SK-N-SH (cell line): ENCODE data around the gene BARX1. TPM values are rescaled to one million over a fixed set of nuclear protein-coding genes. Genes with fewer than 3 reads are reported as not detected.

Experiments
- CTCF ChIA-PET: fragments of 300-600, 350-600 bp; formaldehyde crosslinking; extraction: SDS; loops from one replicate; lab custom pipeline; 2021; lab: Yijun Ruan, JAX
- POLR2A ChIA-PET: fragments of 350-600 bp; sonication (Branson Sonifier 250); formaldehyde crosslinking; extraction: SDS; loops from one replicate; lab custom pipeline; 2020; ENCODE audit warnings: antibody characterized with exemption, inconsistent platforms; lab: Yijun Ruan, JAX
- DNase-seq: peaks from one replicate; pipeline ENCODE4 v3.0.0; 2012
- H2AFZ ChIP-seq: fragments of 200-600 bp; sonication (generic); 2 replicates; pipeline ENCODE4 v1.8.1; 2016; ENCODE audit warnings: antibody characterized with exemption, mild to moderate bottlenecking, low read depth
- H3F3A ChIP-seq: fragments of 200-600 bp; sonication (generic); replicated peaks from 2 replicates; pipeline ENCODE3; 2016; ENCODE audit warnings: antibody characterized with exemption, mild to moderate bottlenecking; ENCODE audit not compliant: insufficient read depth
- H3K27ac ChIP-seq, 2 experiments: fragments of 200-500 bp in 1 of 2; fragments of 200-600 bp in 1 of 2; sonication (Bioruptor generic) in 1 of 2; sonication (generic), shearing (Covaris generic) in 1 of 2; 2 replicates each; pipeline versions ENCODE4 v1.5.1 to v1.6.1; 2014 to 2016; ENCODE audit warnings: low read depth in 2 of 2, inconsistent platforms in 1 of 2, low read length in 1 of 2, mild to moderate bottlenecking in 1 of 2, mixed read lengths in 1 of 2
- H3K27me3 ChIP-seq: fragments of 200-600 bp; sonication (generic), shearing (Covaris generic); 2 replicates; pipeline ENCODE4 v1.6.1; 2016; ENCODE audit warnings: mixed run types; ENCODE audit not compliant: insufficient read depth
- H3K36me3 ChIP-seq, 2 experiments: fragments of 200-500 bp in 1 of 2; fragments of 200-600 bp in 1 of 2; sonication (Bioruptor generic) in 1 of 2; sonication (generic) in 1 of 2; replicated peaks in 1 of 2; 2 replicates each; pipeline versions ENCODE3 to v1.5.1; 2014 to 2016; ENCODE audit warnings: low read length in 1 of 2, mild to moderate bottlenecking in 1 of 2; ENCODE audit not compliant: insufficient read depth in 2 of 2, control insufficient read depth in 1 of 2
- H3K4me1 ChIP-seq, 2 experiments: fragments of 200-500 bp in 1 of 2; fragments of 200-600 bp in 1 of 2; sonication (Bioruptor generic) in 1 of 2; sonication (generic), shearing (Covaris generic) in 1 of 2; 2 replicates each; pipeline versions ENCODE4 v1.5.1 to v1.6.1; 2014 to 2016; ENCODE audit warnings: low read depth in 1 of 2, low read length in 1 of 2, mixed run types in 1 of 2; ENCODE audit not compliant: insufficient read depth in 2 of 2, control insufficient read depth in 1 of 2
- H3K4me2 ChIP-seq: fragments of 200-600 bp; sonication (generic), shearing (Covaris generic); 2 replicates; pipeline ENCODE4 v1.6.1; 2017; ENCODE audit warnings: mixed run types
- H3K4me3 ChIP-seq, 2 experiments: fragments of 200-500 bp in 1 of 2; fragments of 200-600 bp in 1 of 2; sonication (Bioruptor generic) in 1 of 2; sonication (generic), shearing (Covaris generic) in 1 of 2; 2 replicates each; pipeline versions ENCODE4 v1.5.1 to v1.8.1; 2014 to 2016; ENCODE audit warnings: low read depth in 2 of 2, inconsistent platforms in 1 of 2, low read length in 1 of 2, mild to moderate bottlenecking in 1 of 2, mixed read lengths in 1 of 2, moderate library complexity in 1 of 2
- H3K79me2 ChIP-seq: fragments of 200-600 bp; sonication (generic); 2 replicates; pipeline ENCODE4 v1.8.1; 2017; ENCODE audit warnings: mild to moderate bottlenecking; ENCODE audit not compliant: insufficient read depth
- H3K9ac ChIP-seq: fragments of 200-600 bp; sonication (generic); 2 replicates; pipeline ENCODE4 v1.6.1; 2017; ENCODE audit warnings: mixed run types
- H3K9me2 ChIP-seq: fragments of 200-600 bp; sonication (generic); 2 replicates; pipeline ENCODE4 v1.6.1; 2017; ENCODE audit warnings: mixed run types
- H3K9me3 ChIP-seq: fragments of 200-600 bp; sonication (generic); 2 replicates; pipeline ENCODE4 v1.6.1; 2017; ENCODE audit warnings: mixed run types, mild to moderate bottlenecking, moderate library complexity
- H4K20me1 ChIP-seq: fragments of 200-600 bp; sonication (generic); 2 replicates; pipeline ENCODE4 v1.6.1; 2017; ENCODE audit warnings: mild to moderate bottlenecking, mixed run types; ENCODE audit not compliant: insufficient read depth
- ELF1 ChIP-seq: IDR thresholded peaks from 2 replicates; pipeline ENCODE4 v1.4.0; 2012
- EP300 ChIP-seq, 2 experiments: IDR thresholded peaks; 2 replicates each; pipeline versions ENCODE4 v1.4.0 to v1.6.1; 2012; ENCODE audit warnings: borderline replicate concordance in 1 of 2, low read depth in 1 of 2, low read length in 1 of 2
- FOSL2 ChIP-seq: IDR thresholded peaks from 2 replicates; pipeline ENCODE4 v1.4.0; 2012; ENCODE audit warnings: low read depth, mild to moderate bottlenecking, moderate library complexity, borderline replicate concordance
- GABPA ChIP-seq: IDR thresholded peaks from 2 replicates; pipeline ENCODE4 v1.4.0; 2012; ENCODE audit warnings: low read depth, mild to moderate bottlenecking
- IRF3 ChIP-seq: fragments of 150-350 bp; IDR thresholded peaks from 2 replicates; pipeline ENCODE4 v1.6.1; 2016; ENCODE audit warnings: mild to moderate bottlenecking, low read depth, low read length
- MAX ChIP-seq: IDR thresholded peaks from 2 replicates; pipeline ENCODE4 v1.4.0; 2012; ENCODE audit warnings: low read depth
- MEF2A ChIP-seq: IDR thresholded peaks from 2 replicates; pipeline ENCODE4 v1.4.0; 2012; ENCODE audit warnings: low read depth, borderline replicate concordance
- NRF1 ChIP-seq: IDR thresholded peaks from 2 replicates; pipeline ENCODE4 v1.6.1; 2012; ENCODE audit warnings: low read depth, mild to moderate bottlenecking, low read length
- PBX3 ChIP-seq: IDR thresholded peaks from 2 replicates; pipeline ENCODE4; 2012
- POLR2AphosphoS5 ChIP-seq: IDR thresholded peaks from 2 replicates; pipeline ENCODE4 v1.6.1; 2012; ENCODE audit warnings: low read depth, low read length
- RFX5 ChIP-seq: IDR thresholded peaks from 2 replicates; pipeline ENCODE4 v1.6.1; 2012; ENCODE audit warnings: mild to moderate bottlenecking, improper control_type of control experiment, low read length
- RXRA ChIP-seq: IDR thresholded peaks from 2 replicates; pipeline ENCODE4 v1.4.0; 2012; ENCODE audit warnings: low read depth, mild to moderate bottlenecking, borderline replicate concordance
- SMC3 ChIP-seq: IDR thresholded peaks from 2 replicates; pipeline ENCODE4 v1.6.1; 2012; ENCODE audit warnings: low read depth, low read length, improper control_type of control experiment
- TAF1 ChIP-seq: IDR thresholded peaks from 2 replicates; pipeline ENCODE4 v1.6.1; 2012; ENCODE audit warnings: low read depth, mild to moderate bottlenecking, low read length, moderate library complexity, borderline replicate concordance
- USF2 ChIP-seq: fragments of 150-350 bp; IDR thresholded peaks from 2 replicates; pipeline ENCODE4 v1.6.1; 2017; ENCODE audit warnings: antibody characterized with exemption, low read length, low read depth, borderline replicate concordance
- ZBTB33 ChIP-seq: IDR thresholded peaks from 2 replicates; pipeline ENCODE4 v1.4.0; 2012; ENCODE audit warnings: low read depth, borderline replicate concordance
- WGBS: methylation state at CpG from one replicate; pipeline ENCODE4 v1.1.6; 2017; ENCODE audit warnings: low lambda C conversion rate; 5-methylcytosine and 5-hydroxymethylcytosine counted together
- polyA plus RNA-seq, 3 experiments: library from polyadenylated mRNA; depleted of rRNA; stranded (reverse); fragments of >200 nt; gene quantifications; 2 replicates each; pipeline ENCODE4 v1.2.3, GENCODE V29; 2012
- TF ChIP-seq, protein P1 (sequence below): IDR thresholded peaks from 2 replicates; pipeline ENCODE4 v1.4.0; 2012; ENCODE audit warnings: low read depth, borderline replicate concordance
- TF ChIP-seq, protein P2 (sequence below): IDR thresholded peaks from 2 replicates; pipeline ENCODE4 v1.6.1; 2012; ENCODE audit warnings: mild to moderate bottlenecking, low read depth, low read length, moderate library complexity

BARX1 gene
- polyA plus RNA-seq, 1 of the 3 experiments (the other 2 are of a cell fraction) = not detected

GRCh38 chr9:93910196-93910595 is 45.0 kb downstream of the BARX1 start:
- H3K4me1 ChIP-seq = no peaks in the 10 kb centered on the region
- no peak for TF ChIP-seq USF2
- no peak for TF ChIP-seq PBX3
- no peak for TF ChIP-seq NRF1
- TF ChIP-seq, protein P1, sequence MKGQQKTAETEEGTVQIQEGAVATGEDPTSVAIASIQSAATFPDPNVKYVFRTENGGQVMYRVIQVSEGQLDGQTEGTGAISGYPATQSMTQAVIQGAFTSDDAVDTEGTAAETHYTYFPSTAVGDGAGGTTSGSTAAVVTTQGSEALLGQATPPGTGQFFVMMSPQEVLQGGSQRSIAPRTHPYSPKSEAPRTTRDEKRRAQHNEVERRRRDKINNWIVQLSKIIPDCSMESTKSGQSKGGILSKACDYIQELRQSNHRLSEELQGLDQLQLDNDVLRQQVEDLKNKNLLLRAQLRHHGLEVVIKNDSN = no peak
- TF ChIP-seq RFX5 = no peak
- no peak for TF ChIP-seq FOSL2
- TF ChIP-seq, protein P2, sequence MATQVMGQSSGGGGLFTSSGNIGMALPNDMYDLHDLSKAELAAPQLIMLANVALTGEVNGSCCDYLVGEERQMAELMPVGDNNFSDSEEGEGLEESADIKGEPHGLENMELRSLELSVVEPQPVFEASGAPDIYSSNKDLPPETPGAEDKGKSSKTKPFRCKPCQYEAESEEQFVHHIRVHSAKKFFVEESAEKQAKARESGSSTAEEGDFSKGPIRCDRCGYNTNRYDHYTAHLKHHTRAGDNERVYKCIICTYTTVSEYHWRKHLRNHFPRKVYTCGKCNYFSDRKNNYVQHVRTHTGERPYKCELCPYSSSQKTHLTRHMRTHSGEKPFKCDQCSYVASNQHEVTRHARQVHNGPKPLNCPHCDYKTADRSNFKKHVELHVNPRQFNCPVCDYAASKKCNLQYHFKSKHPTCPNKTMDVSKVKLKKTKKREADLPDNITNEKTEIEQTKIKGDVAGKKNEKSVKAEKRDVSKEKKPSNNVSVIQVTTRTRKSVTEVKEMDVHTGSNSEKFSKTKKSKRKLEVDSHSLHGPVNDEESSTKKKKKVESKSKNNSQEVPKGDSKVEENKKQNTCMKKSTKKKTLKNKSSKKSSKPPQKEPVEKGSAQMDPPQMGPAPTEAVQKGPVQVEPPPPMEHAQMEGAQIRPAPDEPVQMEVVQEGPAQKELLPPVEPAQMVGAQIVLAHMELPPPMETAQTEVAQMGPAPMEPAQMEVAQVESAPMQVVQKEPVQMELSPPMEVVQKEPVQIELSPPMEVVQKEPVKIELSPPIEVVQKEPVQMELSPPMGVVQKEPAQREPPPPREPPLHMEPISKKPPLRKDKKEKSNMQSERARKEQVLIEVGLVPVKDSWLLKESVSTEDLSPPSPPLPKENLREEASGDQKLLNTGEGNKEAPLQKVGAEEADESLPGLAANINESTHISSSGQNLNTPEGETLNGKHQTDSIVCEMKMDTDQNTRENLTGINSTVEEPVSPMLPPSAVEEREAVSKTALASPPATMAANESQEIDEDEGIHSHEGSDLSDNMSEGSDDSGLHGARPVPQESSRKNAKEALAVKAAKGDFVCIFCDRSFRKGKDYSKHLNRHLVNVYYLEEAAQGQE = no peak
- no peak for TF ChIP-seq MAX
- no peak for TF ChIP-seq ELF1
- no peak for TF ChIP-seq SMC3
- no peak for TF ChIP-seq EP300 (IDR thresholded peaks at IDR 0.05; ENCODE audit: borderline replicate concordance in 1 of 2, low read depth in 1 of 2, low read length in 1 of 2)
- TF ChIP-seq TAF1 = no peak
- no peak for TF ChIP-seq POLR2AphosphoS5
- no peak for TF ChIP-seq MEF2A
- TF ChIP-seq GABPA = no peak
- TF ChIP-seq ZBTB33 = no peak
- no peak for TF ChIP-seq IRF3
- TF ChIP-seq RXRA = no peak
- no peak overlapping the region for H3K9ac ChIP-seq
- ChIA-PET POLR2A (no interaction called here), CTCF (no interaction called here)
- no peaks in the 10 kb centered on the region for H3K36me3 ChIP-seq
- H3F3A ChIP-seq = no peaks in the 10 kb centered on the region
- H3K9me2 ChIP-seq = no peaks in the 10 kb centered on the region
- no peak overlapping the region for H3K27ac ChIP-seq
- no peaks in the 10 kb centered on the region for H3K9me3 ChIP-seq
- H4K20me1 ChIP-seq = no peaks in the 10 kb centered on the region
- H2AFZ ChIP-seq = no peak overlapping the region
- no peak for DNase-seq
- 57% methylated on average over 7 of the region's 10 CpGs for WGBS
- H3K79me2 ChIP-seq = no peaks in the 10 kb centered on the region
- no peak overlapping the region for H3K4me3 ChIP-seq
- no peak overlapping the region for H3K4me2 ChIP-seq
- no peaks in the 10 kb centered on the region for H3K27me3 ChIP-seq
